NCI-H2196 treated with DMSO at 0.1 percent for 48 hours (cell line): ENCODE results near the gene COL28A1.
"Not testable (repeated sequence)": the region's sequence is repeated elsewhere in the genome, so short reads cannot be mapped to it uniquely, and the experiment has no call there.

Source experiments
- DNase-seq: peaks from one replicate; lab custom pipeline; 2025; ENCODE audit not compliant: unreplicated experiment; lab: John Stamatoyannopoulos, UW

COL28A1 gene

DNA sequence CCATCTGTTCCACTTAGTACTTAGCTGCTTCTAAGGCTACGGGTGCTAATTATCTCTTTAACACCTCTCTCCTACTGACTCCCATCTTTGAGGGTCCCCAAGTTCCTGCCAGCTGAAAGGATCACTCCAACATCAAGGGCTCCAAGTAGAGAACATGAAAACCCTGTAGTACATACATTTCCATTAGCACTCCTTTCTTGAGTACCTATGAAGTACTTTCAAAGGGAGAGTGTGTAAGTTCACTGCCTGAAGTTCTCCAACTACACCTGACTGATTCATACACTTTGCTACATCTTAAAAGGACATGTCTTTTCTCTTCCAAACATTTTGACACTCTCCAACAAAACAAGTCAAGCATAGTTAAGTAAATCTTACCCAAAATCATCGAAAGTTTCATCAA, 113.8 kb downstream of the COL28A1 start:
- no peak for DNase-seq

DNA sequence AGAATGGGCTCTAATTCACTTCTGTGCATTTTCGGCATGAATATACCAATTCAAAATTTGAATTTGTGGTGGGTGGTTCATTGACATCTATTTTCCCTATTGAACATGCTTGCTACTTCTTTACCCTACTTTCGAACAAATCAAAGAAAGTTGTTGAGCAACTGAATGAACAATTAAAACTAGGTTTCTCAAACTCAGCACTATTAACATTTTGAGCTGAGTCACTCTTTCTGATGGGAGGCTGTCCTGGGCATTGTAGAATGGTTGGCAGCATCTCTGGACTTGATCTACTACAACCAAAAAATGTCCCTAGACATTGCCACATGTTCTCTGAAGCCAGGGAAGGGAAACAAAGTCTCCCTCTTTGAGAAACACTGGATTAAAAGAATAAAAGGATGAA, 116.7 kb downstream of the COL28A1 start:
- DNase-seq: no peak

DNA sequence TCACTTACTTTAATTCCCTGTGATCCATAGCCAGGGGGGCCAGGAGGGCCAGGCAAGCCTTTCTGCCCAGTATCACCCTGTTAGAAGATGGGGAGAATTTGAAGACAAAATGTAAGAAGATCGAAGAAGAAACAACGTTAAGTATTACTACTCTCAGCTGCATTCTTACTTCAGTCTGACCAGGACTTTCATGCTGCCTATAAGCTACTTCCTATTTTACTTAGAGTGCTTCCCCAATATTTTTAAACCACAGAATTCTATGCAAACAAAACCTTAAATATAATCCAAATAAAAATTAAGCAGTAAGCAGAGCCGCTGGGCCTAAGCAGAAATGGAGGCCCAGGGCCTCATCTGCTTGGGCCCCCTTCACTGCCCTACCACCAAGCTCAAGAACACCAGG, 117.8 kb downstream of the COL28A1 start:
- no peak for DNase-seq

DNA sequence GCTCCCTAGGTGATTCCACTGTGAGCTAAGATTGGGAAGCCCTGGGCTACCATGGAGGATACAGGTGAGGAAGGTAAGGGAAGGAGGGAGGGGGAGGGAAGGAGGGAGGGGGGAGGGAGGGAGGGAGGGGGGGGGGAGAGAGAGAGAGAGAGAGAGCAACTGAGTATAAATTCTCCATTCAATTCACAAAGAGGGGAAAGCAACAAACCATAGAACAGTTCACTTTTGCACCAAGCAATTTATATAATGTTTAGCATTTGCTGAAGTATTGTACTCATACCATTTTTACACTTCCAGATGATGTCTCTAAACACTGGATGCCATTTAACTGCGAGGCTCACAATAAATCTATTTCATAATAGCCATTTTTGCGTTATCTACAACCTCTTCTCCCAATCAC, 118.3 kb downstream of the COL28A1 start:
- no peak for DNase-seq

DNA sequence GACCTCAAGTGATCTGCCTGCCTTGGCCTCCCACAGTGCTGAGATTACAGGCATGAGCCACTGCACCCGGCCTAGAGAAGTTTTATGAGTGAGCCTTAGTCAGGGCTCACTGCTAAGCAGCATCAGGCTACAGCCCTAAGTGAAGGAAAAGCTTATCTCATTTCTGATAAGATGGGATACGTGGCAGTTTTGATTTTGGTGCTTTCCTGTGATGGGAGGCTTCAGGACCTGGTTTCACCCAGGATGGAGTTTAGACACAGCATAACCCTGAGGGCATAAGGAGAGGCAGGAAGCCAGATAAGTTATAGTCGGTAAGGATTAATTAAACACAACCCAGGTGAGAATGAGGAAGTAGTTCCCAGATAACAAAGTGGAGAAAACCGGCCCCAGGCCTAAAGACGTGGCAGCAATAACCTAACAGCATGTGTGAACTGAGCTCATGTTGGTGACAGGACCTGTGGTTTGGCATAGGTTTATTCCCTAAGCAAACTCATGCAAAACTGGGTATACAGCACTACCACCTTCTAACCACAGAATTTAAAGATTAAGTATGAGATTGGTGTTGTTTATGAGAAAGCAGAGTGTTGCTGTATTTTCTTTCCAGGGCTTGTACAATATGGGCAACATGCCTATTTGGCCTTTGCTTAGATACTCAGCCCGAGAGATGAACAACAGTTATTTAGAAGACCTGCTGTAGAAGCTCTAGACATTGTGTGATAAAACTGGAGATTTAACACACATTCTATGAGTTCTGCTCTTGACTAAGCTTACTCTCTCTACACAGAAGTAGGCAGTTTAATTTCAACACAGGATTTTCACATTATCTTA, 119.4 kb downstream of the COL28A1 start:
- DNase-seq: peak; percentile 56

DNA sequence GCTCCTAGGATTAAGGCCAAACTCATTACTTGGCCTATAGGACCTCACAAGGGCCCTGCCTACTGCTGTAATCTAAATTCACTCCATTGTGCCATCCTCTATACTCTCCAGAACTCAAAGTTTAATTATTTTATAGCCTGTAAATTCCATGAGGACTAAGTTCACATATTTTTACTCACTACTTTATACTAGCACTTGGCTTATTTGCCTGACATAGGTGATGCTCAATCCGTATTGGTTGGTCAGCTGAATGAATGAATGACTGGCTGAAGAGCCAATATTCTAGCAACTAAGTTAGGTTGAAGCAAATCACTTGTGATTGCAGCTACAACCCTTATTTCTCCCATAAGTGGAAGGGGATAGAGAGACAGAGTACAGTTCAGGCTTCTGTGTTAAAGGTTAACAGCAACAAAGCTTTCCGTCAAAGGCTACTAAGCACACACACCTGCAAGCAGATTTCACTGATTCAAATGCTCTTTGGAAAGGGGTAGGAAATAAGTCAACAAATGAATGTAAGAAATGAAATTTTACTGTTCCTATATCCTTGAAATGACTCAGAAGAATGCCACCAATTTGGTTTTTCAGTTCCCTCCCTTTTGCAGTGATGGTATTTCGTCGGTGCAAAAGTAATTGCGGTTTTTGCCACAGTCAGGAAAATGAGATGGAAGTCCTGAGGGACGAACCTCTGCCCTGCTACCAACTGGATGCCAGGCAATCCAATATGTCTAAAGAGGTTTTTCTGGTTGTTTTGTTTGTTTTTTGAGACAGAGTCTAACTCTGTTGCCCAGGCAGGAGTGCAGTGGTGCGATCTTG, 120.7 kb downstream of the COL28A1 start:
- no peak for DNase-seq

DNA sequence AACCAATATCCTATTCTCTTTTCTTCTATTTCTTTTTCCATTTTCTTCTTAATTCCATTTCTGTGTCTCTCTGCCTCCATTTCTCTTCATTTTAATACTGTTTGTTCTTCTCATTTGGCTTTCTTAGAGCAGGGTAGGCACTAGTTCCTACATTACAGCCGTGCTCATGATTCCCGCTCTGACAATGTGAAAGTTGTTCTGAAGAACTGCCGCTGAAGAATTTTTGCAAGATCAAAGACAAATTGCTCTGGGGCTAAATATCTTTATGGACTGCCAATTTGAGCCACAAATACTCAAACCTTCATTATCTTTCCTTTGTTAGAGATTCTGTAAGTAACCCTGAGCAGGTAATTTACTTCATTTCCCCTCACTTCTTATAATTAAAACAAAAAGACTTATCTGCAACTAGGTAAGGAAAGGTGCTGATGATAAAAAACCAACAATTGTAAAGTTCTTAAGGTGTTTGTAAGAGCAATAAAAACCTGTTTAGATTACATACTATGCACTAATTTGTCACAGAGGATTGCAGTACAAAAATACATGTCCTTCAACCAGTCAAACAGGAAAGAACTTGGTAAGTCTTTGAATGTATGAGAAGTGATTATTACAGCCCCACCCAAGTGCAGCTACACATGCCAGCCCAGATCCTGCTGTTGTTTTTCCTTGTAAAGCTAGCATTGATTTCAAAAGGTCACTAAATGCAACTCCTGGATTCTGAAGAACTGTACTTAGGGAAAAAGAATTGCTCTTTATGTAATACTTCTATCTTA, 127.5 kb downstream of the COL28A1 start:
- DNase-seq: no peak

DNA sequence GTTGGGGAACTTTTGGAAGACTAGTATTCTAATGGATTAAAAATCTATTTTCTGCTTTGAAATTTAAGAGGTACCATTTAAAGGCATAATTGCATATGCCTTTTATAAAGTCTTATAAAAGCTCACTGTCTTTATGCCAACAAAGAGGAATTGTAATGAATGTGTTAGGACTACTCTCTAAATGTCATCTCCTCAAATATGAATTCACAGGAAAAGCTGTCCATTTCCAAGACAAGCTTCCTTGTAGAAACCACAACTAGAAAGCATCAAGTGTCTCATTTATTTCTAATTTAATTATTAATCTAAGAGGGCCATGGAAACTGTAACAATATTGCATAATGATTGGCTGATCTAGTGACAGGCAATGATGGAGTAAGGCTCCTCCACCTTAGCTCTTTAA, 130.2 kb downstream of the COL28A1 start:
- DNase-seq: no peak

DNA sequence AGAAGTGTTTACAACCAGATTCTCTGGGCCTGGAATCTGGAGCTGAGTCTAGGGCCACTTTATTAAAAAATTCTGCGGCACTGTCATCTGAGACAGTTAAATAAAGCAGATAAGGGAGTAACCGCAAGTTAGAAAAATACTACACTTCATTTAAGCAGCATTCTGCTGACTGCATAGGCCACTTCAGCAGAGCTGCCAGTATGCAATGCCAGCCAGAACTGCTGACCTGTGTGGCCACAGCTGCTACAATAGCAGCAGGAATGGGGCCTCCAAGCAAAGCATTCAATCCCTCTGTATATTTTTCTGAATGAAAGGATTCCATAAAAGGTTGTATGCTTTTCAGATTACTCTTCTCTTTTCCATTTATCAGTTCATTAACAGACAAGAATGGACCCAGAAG, 136.0 kb downstream of the COL28A1 start:
- DNase-seq: no peak

DNA sequence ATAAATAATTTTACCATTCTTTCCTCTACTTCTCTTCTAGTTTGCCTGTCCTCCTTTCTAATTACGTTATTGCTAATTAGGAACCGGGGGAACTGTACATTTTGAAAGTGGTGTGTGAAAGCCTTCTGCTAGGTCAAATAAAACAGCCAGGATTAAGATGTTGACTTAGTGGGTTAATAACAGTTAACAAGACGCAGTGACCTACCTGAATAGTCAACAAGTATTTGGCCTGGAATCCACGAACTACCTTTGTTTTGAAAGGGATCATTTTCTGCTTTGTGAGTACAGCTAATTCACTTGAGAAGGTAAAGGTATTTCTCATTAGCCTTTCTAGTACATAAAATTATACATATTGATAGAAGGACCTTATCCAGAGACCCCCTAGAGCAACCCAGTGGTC, 139.9 kb downstream of the COL28A1 start:
- DNase-seq: no peak

DNA sequence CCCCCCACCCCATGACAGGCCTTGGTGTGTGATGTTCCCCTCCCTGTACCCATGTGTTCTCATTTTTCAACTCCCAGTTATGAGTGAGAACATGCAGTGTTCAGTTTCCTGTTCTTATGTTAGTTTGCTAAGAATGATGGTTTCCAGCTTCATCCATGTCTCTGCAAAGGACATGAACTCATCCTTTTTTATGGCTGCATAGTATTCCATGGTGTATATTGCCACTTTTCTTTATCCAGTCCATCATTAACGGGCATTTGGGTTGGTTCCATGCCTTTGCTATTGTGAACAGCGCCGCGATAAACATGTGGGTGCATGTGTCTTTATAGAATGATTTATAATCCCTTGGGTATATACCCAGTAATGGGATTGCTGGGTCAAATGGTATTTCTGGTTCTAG, 147.5 kb downstream of the COL28A1 start:
- not testable (repeated sequence) for DNase-seq

DNA sequence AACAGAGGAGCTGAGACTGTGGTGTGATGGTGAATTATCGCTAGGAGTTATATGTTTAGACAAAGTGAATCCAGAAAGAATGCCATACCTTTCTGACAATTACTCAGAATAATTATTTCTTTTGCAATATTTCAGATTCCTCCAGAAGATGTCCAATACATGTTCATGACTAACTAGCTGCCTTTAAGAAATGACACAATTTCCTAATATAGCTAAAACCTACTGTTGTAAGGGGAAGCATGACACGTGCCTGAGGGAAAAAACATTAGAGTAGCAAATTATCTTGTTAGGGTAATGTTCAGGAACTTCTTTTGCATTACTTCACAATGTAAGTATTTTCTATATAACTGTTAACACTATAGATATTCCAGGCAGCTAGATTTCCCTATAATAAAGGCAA, 150.3 kb downstream of the COL28A1 start:
- DNase-seq: no peak

DNA sequence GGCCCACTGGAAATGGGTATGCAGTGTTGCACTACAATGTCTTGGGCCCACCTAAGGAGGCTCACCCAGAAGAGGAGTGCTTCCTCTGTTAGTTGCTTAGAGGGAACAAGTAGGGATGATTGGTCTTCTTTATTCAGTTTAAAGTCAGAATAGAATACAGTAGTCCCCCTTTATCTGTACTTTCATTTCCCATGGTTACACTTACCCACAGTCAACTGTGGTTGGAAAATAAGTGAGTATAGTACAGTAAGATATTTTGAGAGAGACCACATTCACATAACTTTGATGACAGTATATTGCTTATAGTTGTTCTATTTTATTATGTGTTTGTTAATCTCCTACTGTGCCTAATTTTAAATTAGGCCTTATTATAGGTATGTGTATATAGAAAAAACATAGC, 151.4 kb downstream of the COL28A1 start:
- DNase-seq: no peak

DNA sequence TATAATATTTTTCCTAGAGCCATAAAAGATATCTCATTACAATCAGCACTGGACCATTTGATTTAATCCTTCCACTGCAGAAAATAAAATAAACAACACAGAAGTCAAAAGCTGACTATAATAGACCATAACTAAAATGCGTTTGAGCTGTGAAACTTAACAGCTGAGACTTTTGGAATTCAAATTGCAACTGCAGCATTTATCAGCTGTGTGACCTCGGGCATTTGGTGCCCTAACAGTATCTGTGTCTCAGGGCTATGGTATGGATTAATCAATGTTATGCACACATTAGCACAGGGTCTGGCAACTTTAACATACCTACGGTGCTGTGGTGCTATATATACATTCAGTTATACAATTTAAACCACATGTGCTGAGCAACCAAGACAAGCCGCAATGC, 160.1 kb downstream of the COL28A1 start:
- DNase-seq: no peak

DNA sequence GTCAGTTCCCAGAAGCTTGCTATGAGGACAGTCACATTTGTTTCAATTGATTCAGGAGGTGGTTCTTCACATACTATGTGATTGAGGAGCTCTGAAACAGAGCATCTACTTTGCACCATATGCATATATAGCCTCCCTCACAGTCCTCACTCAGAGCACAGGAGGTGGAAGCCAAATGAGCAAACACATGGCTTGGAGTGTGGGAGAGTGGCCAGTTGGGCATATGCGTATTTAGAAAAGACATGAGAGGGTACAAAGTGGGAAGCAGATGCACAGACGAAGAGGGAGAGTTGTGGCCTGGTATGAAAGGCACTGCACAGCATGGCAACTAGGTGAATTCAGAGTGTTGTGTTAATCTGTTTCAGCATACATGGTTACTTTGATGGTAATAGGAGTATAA, 165.6 kb downstream of the COL28A1 start:
- no peak for DNase-seq

DNA sequence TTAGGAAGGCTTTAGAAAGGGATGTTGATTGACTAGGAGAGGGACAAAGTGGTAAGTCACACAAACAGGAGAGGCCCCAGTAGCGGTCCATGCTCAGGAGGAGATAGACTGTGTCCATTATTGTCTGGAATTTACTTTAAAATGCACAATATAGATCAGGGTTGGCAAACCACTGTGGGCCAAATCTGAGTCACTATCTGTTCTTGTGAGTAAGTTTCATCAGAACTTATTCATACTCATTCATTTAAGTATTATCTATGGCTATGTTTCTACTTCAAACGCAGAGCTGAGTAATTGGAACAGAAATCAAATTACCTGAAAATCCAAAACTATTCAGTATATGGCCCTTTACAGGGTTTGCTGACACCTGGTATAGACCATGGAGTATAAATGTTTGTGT, 166.5 kb downstream of the COL28A1 start:
- DNase-seq: no peak

DNA sequence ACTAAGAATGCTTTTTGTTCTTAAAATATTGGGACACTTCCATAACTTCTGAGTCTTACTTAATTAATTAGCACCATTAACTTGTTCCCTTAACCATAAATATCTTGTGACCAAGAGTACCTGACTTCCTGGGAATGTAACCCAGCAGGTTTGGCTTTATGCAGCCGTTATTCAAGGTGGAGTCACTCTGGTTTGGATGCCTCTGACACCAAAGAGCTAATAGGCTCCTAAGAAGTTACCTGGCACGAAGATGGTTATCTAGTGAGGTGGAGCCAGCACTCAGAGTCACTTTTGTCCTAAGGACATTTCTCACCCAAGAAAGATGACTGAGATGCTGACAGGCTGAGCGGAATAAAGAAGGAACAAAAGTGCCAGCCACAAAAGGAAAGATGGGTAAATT, 181.0 kb downstream of the COL28A1 start:
- DNase-seq: no peak

DNA sequence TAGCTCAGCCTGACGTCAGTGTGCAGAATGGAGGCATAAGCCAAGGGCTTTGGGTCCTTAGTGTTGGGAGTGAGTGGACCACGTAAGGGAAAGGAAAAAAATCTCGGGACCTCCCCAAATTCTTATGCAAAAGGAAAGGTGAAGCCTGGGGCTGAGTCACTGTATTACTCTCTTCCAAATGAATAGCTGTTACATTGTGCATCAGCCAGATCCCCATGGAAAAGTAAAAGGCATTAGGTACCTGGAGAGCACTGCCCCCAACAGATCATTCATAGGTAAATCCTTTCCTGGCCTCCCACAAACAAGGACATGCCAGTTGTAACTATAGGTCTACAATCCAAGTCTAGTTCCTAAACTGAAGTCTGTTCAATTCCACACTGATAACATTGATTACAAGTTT, 182.8 kb downstream of the COL28A1 start:
- no peak for DNase-seq

DNA sequence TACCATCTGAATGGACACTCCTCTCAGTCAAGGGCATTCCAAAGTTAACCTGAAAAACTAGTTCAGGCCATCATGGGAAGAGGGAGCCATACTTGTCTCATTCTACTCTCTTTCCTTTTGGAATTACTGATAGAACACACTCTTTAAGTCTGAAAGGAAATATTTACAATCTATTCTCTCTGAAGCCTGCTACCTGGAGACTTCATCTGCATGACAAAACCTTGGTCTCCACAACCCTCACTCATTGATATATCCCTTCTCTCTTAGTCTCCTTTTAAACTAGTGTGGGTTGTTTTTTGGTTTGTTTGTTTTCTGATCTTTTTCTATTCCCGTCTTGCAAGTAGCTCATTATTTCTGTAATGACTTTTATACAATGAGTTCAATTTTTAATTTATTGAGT, 183.8 kb downstream of the COL28A1 start:
- no peak for DNase-seq

DNA sequence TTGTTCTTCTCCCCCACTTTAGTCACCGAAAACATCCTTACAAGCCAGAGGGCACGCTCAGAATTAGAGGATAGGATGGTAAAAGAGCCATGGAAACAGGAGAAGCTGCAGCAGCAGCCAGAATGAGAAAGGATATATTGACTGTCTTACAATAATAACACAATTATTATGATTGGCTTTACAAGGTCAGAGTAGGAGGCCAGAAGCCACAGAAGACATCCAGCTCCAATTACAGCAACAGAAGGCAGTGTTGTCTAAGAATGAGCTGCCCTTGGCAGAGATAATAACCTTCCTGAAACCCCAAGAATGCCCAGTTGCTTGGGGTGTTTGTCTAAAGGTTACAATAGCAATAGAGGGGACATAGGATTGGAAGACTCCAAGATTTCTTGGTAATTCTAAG, 184.5 kb downstream of the COL28A1 start:
- DNase-seq: no peak

DNA sequence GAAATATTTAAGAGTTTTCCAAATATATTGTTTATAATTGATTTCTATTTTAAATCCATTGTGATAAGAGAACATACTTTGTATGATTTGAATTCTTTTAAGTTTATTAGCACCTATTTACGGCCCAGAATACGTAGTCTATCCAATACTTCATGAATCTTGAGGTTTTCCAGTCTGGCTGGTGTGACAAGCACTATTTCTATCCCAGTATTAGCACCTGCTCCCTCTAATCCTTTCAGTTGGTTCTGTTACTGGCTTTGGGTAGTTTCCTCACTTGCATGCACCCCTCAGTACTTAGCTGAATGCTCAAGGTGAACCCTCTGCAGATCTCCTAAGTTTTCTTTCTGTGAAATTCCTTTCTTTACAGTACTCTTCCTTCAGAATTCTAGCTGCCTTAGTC, 186.5 kb downstream of the COL28A1 start:
- no peak for DNase-seq

DNA sequence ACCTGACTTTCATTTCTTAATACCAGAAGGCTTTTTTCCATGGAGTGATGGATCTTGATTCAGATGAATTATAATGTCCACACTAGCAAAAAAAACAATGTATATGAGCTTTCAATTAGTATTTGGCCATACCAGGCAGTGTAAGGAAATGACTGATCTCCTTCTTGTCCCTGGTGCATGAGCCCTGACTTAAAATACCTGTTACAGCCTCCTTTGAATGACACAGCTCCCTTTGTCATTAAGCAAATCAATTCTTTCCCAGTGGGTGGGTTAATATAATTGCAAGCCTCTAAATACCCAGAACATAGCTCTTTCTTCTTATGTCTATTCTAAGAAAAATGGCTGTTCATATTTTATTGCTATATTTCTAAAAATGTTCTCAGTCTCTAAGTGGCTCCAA, 188.6 kb downstream of the COL28A1 start:
- DNase-seq: no peak
